Uterus (tissue), 2 donors: ENCODE data around the gene ERVV-1.

Experiments used
- POLR2A ChIP-seq, 2 donors: fragments of 450-650 bp; IDR thresholded peaks; one replicate each; pipeline ENCODE4 v1.6.1; 2016; ENCODE audit warnings: antibody characterized with exemption in 2 of 2, mild to moderate bottlenecking in 1 of 2, moderate library complexity in 1 of 2
- TF ChIP-seq, protein P1 (sequence below), 4 experiments: fragments of 200-600 bp in 2 of 4; fragments of 450-650 bp in 2 of 4; sonication (generic) in 2 of 4; IDR thresholded peaks; one replicate each; pipeline ENCODE4 v1.5.1; 2016 to 2019; ENCODE audit warnings: antibody characterized with exemption in 4 of 4, mild to moderate bottlenecking in 2 of 4, moderate library complexity in 1 of 4

DNA sequence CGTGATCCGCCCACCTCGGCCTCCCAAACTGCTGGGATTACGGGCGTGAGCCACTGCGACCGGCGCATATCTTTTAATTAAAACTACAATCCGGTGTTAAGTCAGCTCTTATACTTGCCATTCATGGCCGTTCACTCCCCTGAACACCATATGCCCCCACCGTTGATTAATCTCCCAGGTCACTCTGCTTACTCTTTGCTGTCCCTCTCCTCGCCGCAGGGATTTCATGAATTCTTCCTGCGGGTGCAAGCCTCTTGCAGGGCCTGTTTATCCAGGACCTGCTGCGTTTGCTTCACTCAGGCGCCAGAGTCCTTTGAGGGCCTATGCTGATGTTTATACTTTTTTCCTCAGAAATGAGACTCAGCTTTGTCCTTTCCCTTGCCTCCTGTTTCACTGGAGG is 31.8 kb downstream of the ERVV-1 start:
- TF ChIP-seq, protein P1, sequence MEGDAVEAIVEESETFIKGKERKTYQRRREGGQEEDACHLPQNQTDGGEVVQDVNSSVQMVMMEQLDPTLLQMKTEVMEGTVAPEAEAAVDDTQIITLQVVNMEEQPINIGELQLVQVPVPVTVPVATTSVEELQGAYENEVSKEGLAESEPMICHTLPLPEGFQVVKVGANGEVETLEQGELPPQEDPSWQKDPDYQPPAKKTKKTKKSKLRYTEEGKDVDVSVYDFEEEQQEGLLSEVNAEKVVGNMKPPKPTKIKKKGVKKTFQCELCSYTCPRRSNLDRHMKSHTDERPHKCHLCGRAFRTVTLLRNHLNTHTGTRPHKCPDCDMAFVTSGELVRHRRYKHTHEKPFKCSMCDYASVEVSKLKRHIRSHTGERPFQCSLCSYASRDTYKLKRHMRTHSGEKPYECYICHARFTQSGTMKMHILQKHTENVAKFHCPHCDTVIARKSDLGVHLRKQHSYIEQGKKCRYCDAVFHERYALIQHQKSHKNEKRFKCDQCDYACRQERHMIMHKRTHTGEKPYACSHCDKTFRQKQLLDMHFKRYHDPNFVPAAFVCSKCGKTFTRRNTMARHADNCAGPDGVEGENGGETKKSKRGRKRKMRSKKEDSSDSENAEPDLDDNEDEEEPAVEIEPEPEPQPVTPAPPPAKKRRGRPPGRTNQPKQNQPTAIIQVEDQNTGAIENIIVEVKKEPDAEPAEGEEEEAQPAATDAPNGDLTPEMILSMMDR (IDR thresholded peaks at IDR 0.05) = no peak
- no peak for TF ChIP-seq POLR2A (IDR thresholded peaks at IDR 0.05)
